Gastroesophageal sphincter (tissue), 3 donors: ENCODE results near the gene LGALS4.
"Not testable (repeated sequence)": the region's sequence is repeated elsewhere in the genome, so short reads cannot be mapped to it uniquely, and the experiment has no call there.

Experiments
- CTCF ChIP-seq, 4 experiments: fragments of 200-600 bp in 2 of 4; fragments of 450-650 bp in 2 of 4; sonication (generic) in 1 of 4; IDR thresholded peaks; one replicate each; pipeline ENCODE4 v1.5.1; 2017 to 2019; ENCODE audit warnings: antibody characterized with exemption in 4 of 4, mild to moderate bottlenecking in 2 of 4, moderate library complexity in 2 of 4
- EP300 ChIP-seq: sonication (generic); formaldehyde crosslinking; IDR thresholded peaks from one replicate; pipeline ENCODE4 v1.6.1; 2017; ENCODE audit warnings: antibody characterized with exemption, mild to moderate bottlenecking
- POLR2A ChIP-seq, 2 donors: fragments of 450-650 bp; IDR thresholded peaks; one replicate each; pipeline ENCODE4 v1.6.1; 2017; ENCODE audit warnings: antibody characterized with exemption in 2 of 2, mild to moderate bottlenecking in 2 of 2, moderate library complexity in 1 of 2
- POLR2AphosphoS5 ChIP-seq: sonication (generic); formaldehyde crosslinking; IDR thresholded peaks from one replicate; pipeline ENCODE4 v1.6.1; 2017; ENCODE audit warnings: antibody characterized with exemption

GRCh38 chr19:38753783-38754182 is 59.0 kb downstream of the LGALS4 start:
- TF ChIP-seq CTCF (IDR thresholded peaks at IDR 0.05); POLR2A (IDR thresholded peaks at IDR 0.05); POLR2AphosphoS5; EP300: not testable (repeated sequence)
